Endothelial cell of umbilical vein (primary cell): ENCODE results near the gene PID1. TPM values are rescaled to one million over a fixed set of nuclear protein-coding genes. Genes with fewer than 3 reads are reported as not detected.

Experiments used
- BruUV-seq: library from RNA; stranded (reverse); fragments of 400-500 nt; replicated peaks from 2 replicates; lab custom pipeline; 2021; lab: Mats Ljungman, UMichigan
- CTCF ChIA-PET: fragments of 300-600, 350-600 bp; sonication (Branson Sonifier 250); formaldehyde crosslinking; loops from one replicate; lab custom pipeline; 2021; ENCODE audit warnings: antibody characterized with exemption, inconsistent platforms; lab: Charles Lee
- POLR2A ChIA-PET: fragments of 300-600, 350-600 bp; sonication (Branson Sonifier 250); formaldehyde crosslinking; loops from one replicate; lab custom pipeline; 2021; ENCODE audit warnings: antibody characterized with exemption, inconsistent platforms; lab: Charles Lee
- DNase-seq: peaks from one replicate; pipeline ENCODE4 v3.0.0-alpha.2; 2011; ENCODE audit warnings: low read depth, low spot score
- FAIRE-seq: peaks from 2 replicates; lab custom pipeline; 2011; peaks lifted over from hg19 to GRCh38; lab: Jason Lieb, UNC
- H2AFZ ChIP-seq: 2 replicates; pipeline ENCODE4 v1.6.0; 2012; ENCODE audit warnings: low read depth, low read length, control low read depth, inconsistent platforms
- H3K27ac ChIP-seq: 2 replicates; pipeline ENCODE4 v1.5.1; 2011; ENCODE audit warnings: low read depth, mild to moderate bottlenecking, control low read depth, low read length, moderate library complexity; ENCODE audit not compliant: insufficient read depth
- H3K27me3 ChIP-seq, 2 experiments: 2 replicates each; pipeline versions ENCODE4 v1.6.0 to v1.6.1; 2011; ENCODE audit warnings: low read length in 2 of 2, mixed read lengths in 1 of 2; ENCODE audit not compliant: control insufficient read depth in 2 of 2, insufficient read depth in 2 of 2
- H3K36me3 ChIP-seq, 2 experiments: 2 replicates in 1 of 2; 3 replicates in 1 of 2; pipeline ENCODE4 v1.5.1; 2011; ENCODE audit warnings: low read length in 2 of 2, mild to moderate bottlenecking in 1 of 2, moderate library complexity in 1 of 2; ENCODE audit not compliant: control insufficient read depth in 2 of 2, insufficient read depth in 2 of 2; ENCODE audit errors: extremely low read depth in 1 of 2
- H3K4me1 ChIP-seq: 3 replicates; pipeline ENCODE4 v1.5.1; 2011; ENCODE audit warnings: mild to moderate bottlenecking, low read length; ENCODE audit not compliant: control insufficient read depth, insufficient read depth; ENCODE audit errors: extremely low read depth
- H3K4me2 ChIP-seq: 2 replicates; pipeline ENCODE4 v1.6.1; 2011; ENCODE audit warnings: low read length, control low read depth, mixed read lengths; ENCODE audit not compliant: insufficient read depth
- H3K4me3 ChIP-seq, 3 experiments: fragments of 200-600 bp in 1 of 3; sonication (generic), shearing (Covaris generic) in 1 of 3; replicated peaks in 1 of 3; 2 replicates each; pipeline ENCODE4 v1.5.1; 2011 to 2016; ENCODE audit warnings: control low read depth in 3 of 3, low read length in 3 of 3, mild to moderate bottlenecking in 2 of 3, inconsistent platforms in 1 of 3, low read depth in 1 of 3, moderate library complexity in 1 of 3; ENCODE audit not compliant: insufficient read depth in 1 of 3
- H3K79me2 ChIP-seq: 2 replicates; pipeline ENCODE4 v1.6.0; 2012; ENCODE audit warnings: low read length, inconsistent platforms; ENCODE audit not compliant: control insufficient read depth, insufficient read depth
- H3K9ac ChIP-seq: replicated peaks from 2 replicates; pipeline ENCODE3; 2011; ENCODE audit warnings: low read length, control low read depth; ENCODE audit not compliant: insufficient read depth; ENCODE audit errors: extremely low read depth
- H3K9me1 ChIP-seq: replicated peaks from 3 replicates; pipeline ENCODE4 v1.6.0; 2011; ENCODE audit warnings: mild to moderate bottlenecking, low read length; ENCODE audit not compliant: control insufficient read depth, insufficient read depth; ENCODE audit errors: extremely low read depth
- H3K9me3 ChIP-seq: replicated peaks from 2 replicates; pipeline ENCODE4 v1.5.1; 2012; ENCODE audit warnings: low read length, inconsistent platforms; ENCODE audit not compliant: control insufficient read depth, insufficient read depth
- H4K20me1 ChIP-seq: replicated peaks from 2 replicates; pipeline ENCODE3; 2011; ENCODE audit warnings: mild to moderate bottlenecking, low read length; ENCODE audit not compliant: control insufficient read depth, insufficient read depth; ENCODE audit errors: extremely low read depth
- CTCF ChIP-seq, 2 donors: IDR thresholded peaks; 1 replicate in 1 of 2; 2 replicates in 1 of 2; pipeline ENCODE4 v1.5.1; 2011; ENCODE audit warnings: low read length in 2 of 2, mild to moderate bottlenecking in 2 of 2, moderate library complexity in 2 of 2, control low read depth in 1 of 2, inconsistent platforms in 1 of 2, low read depth in 1 of 2; ENCODE audit not compliant: insufficient read depth in 1 of 2; ENCODE audit errors: extremely low read depth in 1 of 2
- EZH2 ChIP-seq: IDR thresholded peaks from 2 replicates; pipeline ENCODE4 v1.6.1; 2012; ENCODE audit warnings: borderline replicate concordance, low read depth, mild to moderate bottlenecking, moderate library complexity, low read length, inconsistent platforms; ENCODE audit not compliant: severe bottlenecking
- FOS ChIP-seq: IDR thresholded peaks from 2 replicates; pipeline ENCODE4 v1.6.1; 2011; ENCODE audit warnings: mild to moderate bottlenecking, low read length, moderate library complexity, borderline replicate concordance; ENCODE audit not compliant: insufficient read depth
- GATA2 ChIP-seq: IDR thresholded peaks from 2 replicates; pipeline ENCODE4 v1.7.0; 2011; ENCODE audit warnings: low read depth, mild to moderate bottlenecking, moderate library complexity, mixed read lengths, low read length; ENCODE audit not compliant: insufficient read length, insufficient read depth
- JUN ChIP-seq: IDR thresholded peaks from 2 replicates; pipeline ENCODE4 v1.6.1; 2011; ENCODE audit warnings: borderline replicate concordance, low read depth; ENCODE audit not compliant: insufficient read length, insufficient read depth
- MAX ChIP-seq: IDR thresholded peaks from 2 replicates; pipeline ENCODE4 v1.6.1; 2011; ENCODE audit not compliant: insufficient read depth, insufficient read length
- MYC ChIP-seq: IDR thresholded peaks from one replicate; pipeline ENCODE4 v1.6.1; 2011; ENCODE audit warnings: mild to moderate bottlenecking, low read depth, low read length
- POLR2A ChIP-seq: IDR thresholded peaks from 2 replicates; pipeline ENCODE4 v1.6.1; 2012; ENCODE audit warnings: low read depth, mild to moderate bottlenecking, control low read depth, low read length
- POLR2AphosphoS5 ChIP-seq: IDR thresholded peaks from 2 replicates; pipeline ENCODE4 v1.6.1; 2012; ENCODE audit warnings: low read depth, mild to moderate bottlenecking, control low read depth, low read length, moderate library complexity; ENCODE audit not compliant: insufficient read depth
- dilution Hi-C: fragments of 300-500 bp; cut with MboI; formaldehyde crosslinking; loops from one replicate; pipeline ENCODE4 v1.15.0; 2019; ENCODE audit warnings: low sequenced_read_pairs; ENCODE audit not compliant: extremely low pct_ligation_motif_present
- intact Hi-C: fragments of 100-400 bp; cut with micrococcal nuclease; formaldehyde crosslinking; loops from one replicate; pipeline ENCODE4 v1.10.0; 2022
- polyA plus RNA-seq, 4 experiments: library from polyadenylated mRNA; depleted of rRNA in 3 of 4; stranded (reverse) in 3 of 4; unstranded in 1 of 4; fragments of >200 nt; gene quantifications; 2 replicates each; pipeline versions ENCODE4 v1.2.1 to v1.2.3, GENCODE V29; 2011 to 2012; ENCODE audit warnings: missing spikeins in 1 of 4
- total RNA-seq: library from RNA; stranded (reverse); gene quantifications from 2 replicates; pipeline ENCODE4 v1.2.3, GENCODE V29; 2021

Gene PID1
- total and polyA plus RNA-seq, 2 donors (not counting 3 experiments of a cell fraction or from before 2014, with no cell fraction given) = not detected

GRCh38 chr2:229210641-229211040 lies 60.4 kb downstream of the PID1 start:
- no peaks in the 10 kb centered on the region for H3K27me3 ChIP-seq
- POLR2A ChIA-PET = no interaction called here
- no peaks in the 10 kb centered on the region for H4K20me1 ChIP-seq
- no TSS peak for BruUV-seq
- no peaks in the 10 kb centered on the region for H3K4me1 ChIP-seq
- no peak overlapping the region for H3K4me2 ChIP-seq
- peaks cover 2% of the 10 kb centered on the region for H3K9me3 ChIP-seq
- CTCF ChIA-PET = no interaction called here
- H3K27ac ChIP-seq = no peak overlapping the region
- dilution Hi-C loops = no loop called here
- no peak overlapping the region for H2AFZ ChIP-seq
- intact Hi-C loops = no loop called here
- H3K36me3 ChIP-seq = no peaks in the 10 kb centered on the region
- no peaks in the 10 kb centered on the region for H3K9me1 ChIP-seq
- no peak overlapping the region for H3K9ac ChIP-seq
- no peak for DNase-seq
- no peak overlapping the region for H3K4me3 ChIP-seq
- TF ChIP-seq MAX (no peak), FOS (no peak), POLR2A (no peak), MYC (no peak), CTCF (IDR thresholded peaks at IDR 0.05; ENCODE audit: extremely low read depth in 1 of 2, insufficient read depth in 1 of 2, low read depth in 1 of 2, low read length in 2 of 2) (no peak), POLR2AphosphoS5 (no peak), EZH2 (no peak), GATA2 (no peak), JUN (no peak)
- FAIRE-seq = no peak
- H3K79me2 ChIP-seq = no peaks in the 10 kb centered on the region
